Stimulated activated CD4-positive, alpha-beta T cell treated with anti-CD3 and anti-CD28 coated beads, Interleukin-4, amount 100 ng/mL, for 1 hour (primary cell): ENCODE results near the gene PPM1H.
A peak's percentile ranks its signal among the peaks of the same experiment; 100 is the strongest.

ENCODE experiments used
- DNase-seq: peaks from one replicate; pipeline ENCODE4 v3.0.0-alpha.2; 2020

Gene PPM1H

DNA sequence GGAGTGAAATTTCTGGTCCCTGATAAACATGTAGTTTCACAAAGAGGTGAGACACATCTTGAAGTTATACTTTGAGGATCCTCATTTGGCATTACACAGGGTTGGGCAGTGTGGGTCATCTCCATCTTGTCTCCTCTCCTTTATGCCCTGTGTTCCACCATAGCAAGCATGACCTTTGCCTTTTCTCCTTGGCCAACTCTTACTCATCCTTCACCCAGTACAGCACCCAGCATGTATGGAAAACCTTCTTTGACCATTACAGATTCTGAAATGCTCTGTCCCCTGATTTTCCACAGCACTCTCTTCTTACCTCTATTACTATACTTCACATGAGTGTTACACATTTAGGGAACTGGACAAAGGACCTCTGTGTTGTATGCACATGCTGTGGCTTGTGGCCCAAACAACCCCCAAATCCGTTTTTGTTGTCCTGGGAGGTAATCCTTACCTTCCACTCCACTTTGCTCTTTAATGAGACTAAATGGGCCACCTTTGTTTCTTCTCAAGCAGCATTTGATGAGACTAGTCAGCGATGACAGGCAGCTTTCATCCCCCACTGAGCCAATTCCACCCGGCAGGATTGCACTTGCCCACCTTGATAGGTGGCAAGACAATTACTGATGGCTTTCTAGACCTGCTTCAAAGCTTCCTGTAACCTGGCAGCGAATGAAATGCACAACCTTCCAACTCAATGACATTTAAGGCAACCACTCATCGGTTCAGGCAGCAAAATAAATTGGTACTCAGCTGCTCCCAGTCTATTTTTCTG lies 304.8 kb downstream of the PPM1H start:
- no peak for DNase-seq

DNA sequence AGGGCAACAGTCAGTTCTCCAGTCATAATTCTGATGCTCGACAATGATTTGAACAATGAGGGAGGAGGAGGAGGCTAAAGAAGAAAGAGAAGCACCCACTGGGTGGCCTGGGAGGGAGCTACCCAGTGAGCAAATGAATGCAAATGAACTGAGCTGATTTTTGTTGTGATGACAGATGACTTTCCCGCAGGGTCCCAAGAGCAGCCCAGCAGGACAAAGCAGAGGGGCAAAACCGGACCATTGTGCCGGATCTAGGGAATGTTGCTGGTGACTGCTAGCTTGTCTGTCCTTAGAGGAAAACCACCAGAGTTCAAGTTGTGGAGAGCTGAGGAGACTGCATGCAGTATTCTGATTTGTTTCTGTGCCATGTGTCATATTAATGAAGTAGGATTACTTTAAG lies 305.5 kb downstream of the PPM1H start:
- no peak for DNase-seq

DNA sequence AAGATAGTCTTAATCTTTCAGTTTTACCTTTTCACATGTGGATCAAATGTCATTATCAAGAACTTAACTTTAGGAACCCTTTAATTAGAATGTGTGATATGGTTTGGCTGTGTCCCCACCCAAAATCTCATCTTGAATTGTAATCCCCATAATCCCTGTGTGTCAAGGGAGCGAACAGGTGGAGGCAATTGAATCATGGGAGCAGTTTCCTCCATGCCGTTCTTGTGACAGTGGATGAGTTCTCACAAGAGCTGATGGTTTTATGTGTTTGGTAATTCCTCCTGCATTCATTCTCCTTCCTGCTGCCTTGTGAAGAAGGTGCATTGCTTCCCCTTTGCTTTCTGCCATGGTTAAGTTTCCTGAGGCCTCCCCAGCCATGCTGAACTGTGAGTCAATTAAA lies 307.8 kb downstream of the PPM1H start:
- no peak for DNase-seq

DNA sequence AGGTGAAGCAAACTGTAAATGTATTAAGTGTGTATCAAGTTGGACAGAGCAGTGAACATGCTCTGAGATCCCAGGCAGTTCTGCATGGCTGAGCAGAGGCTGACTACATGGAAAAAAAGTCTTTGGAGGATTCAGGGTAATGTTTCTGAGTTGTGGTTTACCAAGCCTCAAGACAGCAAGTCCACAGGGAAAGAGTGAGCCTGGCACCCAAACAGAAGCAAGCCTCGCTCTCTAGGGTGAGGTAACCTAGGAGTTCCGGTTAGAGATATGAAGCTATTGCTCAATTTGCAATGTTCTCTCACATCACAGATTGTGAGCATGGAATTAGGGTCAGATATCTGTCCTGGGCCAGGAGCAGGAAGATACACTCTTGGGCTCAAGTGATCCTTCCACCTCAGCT lies 309.7 kb downstream of the PPM1H start:
- no peak for DNase-seq

DNA sequence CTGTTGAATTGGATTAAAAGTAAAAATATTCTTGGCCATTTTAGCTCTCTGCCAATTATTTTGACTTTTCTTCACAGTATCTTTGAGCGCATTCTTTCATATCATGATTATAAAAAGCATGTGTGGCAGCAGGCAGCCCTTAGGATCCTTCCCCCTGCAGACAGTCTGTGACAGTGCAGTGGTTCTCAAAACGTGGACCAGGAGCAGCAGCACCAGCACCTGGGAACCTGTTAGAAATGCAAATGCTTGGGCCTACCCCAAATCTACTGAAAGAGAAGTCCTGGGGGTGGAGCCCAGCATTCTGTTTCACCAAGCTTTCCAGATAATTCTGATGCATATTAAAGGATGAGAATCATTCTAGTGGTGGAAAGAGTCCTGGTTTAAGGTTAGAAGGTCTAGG lies 312.8 kb downstream of the PPM1H start:
- DNase-seq = no peak

DNA sequence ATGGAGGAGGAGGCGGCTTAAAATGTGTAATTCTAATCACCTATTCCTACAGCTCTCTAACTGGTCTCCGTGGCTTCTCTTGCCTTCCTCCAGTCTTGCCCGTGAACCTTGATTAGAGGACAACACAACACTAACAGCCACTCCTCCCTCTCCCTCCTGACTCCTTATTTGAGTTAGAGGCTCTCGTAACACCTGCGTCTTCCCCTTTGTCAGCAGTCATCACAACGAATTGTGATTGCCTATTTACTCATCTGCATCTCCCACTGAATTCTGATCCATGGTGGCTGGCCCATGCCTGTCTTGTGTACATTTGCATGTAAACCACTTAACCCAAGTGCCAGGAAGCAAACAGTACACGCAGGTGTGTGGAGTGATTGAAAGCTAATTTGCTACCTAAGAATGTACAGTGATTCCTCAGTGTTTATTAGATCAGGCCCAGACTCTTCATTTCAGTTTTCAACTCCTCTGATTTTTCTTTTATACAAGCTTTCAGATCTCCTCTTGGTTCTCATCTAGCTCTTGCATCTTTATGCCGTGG lies 313.8 kb downstream of the PPM1H start:
- no peak for DNase-seq

DNA sequence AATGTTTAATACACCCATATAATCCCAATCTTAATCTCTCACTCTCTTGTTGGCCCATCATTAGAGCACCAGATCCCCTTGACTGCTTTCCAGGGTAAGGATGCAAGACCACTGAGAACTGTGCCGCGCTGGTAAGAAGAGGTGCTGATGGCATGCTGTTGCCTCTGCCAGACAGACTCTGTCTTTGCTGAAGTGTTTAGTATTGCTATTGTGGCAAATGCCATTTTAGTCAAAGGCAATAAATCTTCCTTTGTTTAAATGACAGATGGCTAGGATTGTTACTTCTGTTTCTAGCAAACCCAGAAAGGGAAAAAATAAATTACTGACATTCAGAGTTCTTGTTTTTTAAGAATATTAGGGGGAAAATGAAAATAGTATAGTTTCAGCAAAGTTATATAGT lies 316.0 kb downstream of the PPM1H start:
- no peak for DNase-seq

DNA sequence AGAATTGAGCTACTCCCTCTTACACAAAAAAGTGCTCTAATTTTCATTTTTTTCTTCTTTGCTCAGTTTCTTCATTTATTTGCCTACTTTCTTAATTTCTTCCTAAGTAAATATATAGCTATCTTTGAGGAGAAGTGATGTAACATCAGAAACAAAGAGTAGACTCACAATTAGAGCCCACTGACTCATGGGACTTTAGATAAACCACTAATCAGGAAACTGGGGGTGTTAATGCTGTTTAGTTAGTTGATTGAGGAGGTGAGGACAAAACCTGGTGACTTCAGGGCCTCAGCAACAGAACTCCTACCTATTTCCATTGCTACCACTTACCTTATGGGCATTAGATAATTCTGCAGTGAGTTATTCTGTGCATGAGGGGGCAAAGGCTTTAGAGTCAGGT lies 316.6 kb downstream of the PPM1H start:
- DNase-seq = no peak

DNA sequence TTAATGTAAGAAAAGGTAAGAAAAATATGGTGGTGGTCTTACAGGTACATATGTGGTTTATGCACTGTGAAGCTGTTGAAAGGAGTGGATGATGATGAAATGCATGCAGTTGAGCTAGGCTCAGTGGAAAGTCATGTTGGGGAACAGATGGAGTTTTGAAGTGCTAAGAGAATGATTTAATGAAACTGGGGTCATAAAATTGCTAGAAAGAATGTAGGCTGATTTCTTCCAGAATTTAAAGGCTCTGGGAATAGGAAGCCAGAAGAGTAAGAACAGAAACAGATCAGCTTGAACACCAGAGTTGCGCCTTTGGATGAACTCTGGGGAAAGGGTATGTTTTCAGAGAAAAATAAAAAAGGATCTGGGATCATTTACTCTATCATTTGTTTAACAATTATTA lies 321.9 kb downstream of the PPM1H start:
- DNase-seq = no peak

DNA sequence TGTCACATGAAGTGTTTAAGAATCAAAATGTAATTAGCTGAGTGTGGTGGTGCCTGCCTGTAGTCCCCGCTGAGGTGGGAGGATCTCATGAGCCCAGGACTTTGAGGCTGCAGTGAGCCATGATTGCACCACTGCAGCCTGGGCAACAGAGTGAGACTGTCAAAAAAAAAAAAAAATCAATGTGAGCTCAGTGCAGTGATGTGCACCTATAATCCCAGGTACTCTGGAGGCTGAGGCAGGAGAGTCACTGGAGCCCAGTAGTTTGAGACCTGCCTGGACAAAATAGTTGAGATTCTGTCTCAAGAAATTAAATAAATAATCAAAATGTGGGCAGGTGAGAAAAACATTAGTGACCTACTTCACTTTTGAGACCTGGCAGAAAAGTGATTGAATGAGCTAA lies 328.3 kb downstream of the PPM1H start:
- DNase-seq = no peak

DNA sequence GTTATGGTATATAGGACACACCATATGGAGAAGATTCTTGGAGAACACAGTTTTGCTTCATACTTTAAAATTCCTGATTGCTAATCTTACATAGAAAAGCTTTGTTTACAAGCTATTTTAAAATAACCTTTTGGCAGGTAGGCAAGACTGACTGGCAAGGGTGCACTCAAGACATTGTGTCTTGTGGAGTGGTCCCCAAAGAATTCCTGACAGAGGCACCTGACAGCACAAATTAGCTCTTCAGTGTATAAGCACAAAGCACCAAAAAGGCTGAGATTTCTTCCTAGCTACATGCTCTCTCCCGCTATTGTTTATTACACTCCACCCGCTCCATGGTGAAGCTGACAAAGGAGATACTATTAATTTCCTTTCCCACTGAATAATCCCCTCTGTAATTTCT lies 329.0 kb downstream of the PPM1H start:
- DNase-seq = no peak

DNA sequence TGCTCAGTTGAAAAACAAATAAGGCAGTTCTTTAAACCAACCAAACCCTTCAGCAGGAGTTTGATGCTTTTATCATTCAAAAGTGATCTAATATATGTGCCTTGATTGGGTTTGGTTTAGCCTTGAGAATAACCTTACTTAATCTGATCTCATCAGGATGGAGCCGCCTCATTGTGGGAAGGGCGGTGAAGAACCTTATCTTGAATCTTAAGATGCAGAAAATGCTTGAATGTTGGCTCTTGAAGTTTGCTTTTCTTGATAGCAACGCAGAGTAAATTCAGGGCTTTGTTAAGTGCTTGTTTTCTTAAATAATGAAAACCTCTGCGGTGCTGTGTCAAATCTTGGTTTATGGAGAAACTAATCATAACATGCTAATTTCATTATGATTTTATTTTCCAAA lies 330.1 kb downstream of the PPM1H start:
- no peak for DNase-seq

DNA sequence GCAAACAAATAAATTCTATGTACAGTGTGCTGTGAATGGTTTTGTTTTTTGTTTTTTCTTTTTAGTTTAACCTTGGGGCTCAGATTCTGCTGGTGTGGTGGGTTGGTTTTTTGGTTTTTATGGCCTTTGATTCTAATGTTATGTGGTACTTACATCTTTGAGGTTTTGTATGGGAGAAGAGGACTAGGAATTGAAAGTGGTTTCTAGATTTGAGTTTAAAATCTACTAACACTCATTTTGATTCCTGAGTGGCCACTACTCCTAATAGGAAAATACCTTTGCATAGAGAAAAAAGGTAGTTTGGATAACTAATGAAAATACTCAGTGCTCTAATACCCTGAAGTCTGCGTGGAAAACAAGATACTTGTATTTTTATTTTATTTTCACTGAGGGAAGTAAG lies 330.6 kb downstream of the PPM1H start:
- no peak for DNase-seq

DNA sequence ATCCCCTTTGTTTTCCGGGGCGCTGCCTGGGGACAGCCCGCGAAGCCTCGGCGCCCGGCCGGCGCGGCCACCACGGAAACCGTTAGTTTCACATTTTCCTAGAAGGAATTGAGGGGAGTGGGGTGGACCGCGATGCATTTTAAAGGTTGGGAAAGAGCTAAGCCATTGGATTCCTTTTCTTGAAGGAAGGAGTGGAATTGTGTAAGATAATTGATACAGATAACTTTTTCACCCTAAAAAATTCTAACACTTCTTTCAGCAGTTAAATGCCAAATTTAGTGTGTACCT lies 331.2 kb downstream of the PPM1H start:
- no peak for DNase-seq

DNA sequence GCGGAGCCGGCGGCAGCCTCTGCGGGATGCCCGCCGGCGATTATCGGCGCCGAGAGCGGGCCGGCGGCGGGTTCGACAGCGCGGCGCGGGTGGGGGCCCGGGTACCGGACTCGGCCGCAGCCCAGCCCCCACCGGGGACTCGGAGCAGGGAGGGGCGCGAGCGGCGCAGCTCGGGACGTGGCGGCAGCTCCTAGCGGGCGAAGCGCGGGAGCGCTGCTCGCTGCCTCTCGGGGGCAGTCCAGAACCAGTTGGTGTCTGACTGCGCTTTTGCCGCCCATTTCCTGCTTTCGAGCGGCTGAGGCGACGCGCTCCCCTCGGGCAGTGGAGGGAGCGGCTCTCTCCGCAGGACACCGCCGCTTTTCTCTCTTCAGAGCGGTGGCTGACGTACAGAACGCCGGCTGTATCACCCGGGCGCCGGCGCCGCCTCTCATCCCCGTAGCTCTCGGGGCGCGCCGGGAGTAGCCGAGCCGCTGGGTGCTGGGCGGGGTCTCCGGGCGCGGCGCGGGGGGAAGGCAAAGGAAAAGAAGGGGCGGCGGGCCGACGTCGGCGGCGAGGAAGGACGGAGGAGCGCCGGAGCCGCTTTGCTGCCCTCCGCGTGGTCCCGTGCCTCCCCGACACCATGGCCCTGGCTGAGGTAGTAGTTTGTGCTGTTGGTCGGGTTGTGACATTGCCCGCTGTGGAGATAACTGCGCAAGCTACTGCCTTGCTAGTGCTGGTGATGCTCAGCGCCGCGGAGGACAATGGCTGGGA lies 331.7 kb downstream of the PPM1H start:
- DNase-seq = peak; percentile 75

DNA sequence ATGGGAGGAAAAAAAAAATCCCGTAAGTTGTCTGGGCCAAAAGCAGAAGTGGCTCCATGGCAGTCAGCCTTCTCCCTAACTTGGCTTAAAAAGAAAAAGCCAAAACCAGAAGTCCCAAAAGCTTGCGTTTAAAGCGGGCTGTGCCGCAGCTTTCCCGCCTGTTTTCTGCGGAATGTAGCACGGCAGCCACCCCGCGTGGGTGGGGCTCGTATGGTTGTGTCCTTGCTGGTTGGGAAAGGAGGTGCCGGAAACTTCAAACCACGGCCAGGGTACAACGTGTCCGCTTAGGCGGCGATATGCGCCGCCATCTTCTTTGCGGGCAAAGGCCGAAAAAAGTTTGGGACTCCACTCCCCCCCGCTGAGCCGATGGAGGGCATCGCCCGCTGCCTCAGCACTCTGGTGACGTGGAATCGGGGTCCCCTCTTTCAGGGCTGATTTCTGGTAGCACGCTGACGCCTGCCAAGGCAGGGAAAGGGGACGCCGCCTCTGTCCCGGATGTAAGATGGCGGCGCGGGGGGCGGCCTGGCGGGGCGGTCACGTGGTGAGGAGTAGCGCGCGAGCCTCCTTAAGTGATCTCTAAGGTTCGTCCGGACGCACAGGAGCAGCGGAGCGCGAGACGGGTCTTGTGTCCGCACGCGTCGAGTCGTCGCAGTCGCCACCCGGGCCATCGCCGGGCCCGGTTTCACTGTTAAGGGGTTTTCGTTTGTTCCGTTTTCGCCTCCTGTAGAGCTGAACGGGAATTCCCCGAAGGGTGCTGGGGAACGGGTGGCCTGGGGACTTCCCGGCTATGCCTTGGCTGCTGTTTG lies 332.5 kb downstream of the PPM1H start:
- DNase-seq = peak; percentile 82

DNA sequence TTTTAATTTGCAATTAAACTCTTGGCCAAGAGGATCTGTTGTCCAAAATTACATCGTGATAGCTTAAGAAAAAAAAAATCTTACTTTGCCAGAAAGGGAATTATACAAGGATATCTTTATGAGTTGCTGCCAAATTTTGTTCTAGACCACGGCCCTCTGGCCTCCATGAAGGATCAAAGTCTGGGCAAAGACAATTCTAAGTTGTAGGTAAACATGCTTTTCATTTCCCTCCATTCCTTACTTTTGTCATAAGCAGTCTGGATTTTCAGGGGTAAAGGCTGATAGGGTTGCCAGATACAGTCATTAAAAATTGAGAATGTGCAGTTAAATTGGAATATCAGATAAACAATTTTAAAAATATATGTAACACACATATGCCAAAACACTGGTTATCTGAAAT lies 333.2 kb downstream of the PPM1H start:
- DNase-seq = no peak

DNA sequence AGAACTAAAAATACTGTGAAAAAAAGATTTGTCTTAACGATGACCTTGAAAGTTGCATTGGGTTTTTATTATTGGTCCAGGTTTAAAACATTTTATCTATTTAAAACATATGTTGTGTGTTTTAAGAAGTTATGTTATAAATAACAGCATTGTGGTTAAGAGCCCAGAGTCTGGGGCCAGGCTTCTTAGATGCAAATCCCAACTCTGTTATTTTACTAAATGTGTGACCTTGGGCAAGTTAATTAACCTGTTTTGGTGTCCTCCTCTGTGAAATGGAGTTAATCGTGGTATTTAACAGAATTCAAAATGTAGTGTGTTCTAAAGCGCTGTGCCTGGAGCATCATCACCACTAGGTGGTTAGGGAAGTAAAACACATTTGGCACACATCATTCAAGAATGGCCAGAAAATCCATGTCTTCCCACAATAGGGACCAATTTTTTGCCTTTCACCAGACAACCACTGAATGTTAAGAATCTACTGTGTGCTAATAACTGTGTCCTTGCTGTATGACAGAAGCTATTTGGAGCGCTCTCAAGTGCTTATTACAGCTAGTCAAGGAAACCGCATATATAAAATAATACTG lies 335.0 kb downstream of the PPM1H start:
- no peak for DNase-seq

DNA sequence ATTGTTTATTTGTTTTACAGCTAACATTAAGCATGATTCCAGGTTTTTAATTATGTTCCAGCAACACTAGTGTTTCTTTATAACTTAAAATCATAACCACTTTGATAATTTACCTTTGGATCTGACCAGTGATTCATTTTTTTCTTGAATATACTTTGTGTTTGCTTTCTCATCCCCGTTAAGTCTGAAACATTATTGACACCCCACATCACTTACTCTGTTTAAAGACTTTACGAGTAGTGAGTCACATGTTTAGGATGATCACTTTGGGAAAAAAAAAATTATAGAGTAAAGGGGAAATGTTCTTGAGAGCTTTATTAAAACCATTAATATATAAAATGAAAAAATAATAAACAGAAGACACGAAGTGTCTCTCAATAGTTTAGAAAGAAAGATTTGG lies 336.1 kb downstream of the PPM1H start:
- DNase-seq = no peak

DNA sequence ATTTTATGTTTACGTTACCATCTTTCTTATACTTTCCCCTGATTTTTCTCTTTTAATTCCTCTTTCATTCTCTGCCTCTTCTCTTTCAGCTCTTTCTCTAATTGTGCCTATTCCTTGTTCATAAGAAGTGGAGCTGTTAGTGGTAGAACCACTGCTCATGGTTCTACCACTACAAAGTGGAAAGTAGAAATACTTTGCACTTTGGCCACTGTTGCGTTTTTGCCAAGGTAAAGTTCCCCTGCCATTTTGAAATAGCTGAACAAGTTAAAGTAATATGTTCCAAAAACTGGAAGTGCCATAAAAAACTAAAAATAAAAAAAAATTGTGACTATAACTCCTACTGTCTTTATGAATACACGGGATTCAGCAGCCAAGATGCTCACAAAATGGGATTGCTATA lies 337.7 kb downstream of the PPM1H start:
- DNase-seq = no peak
